Femur (tissue), 1 donor: ENCODE measurements around the gene SMCR8.
"Not testable (repeated sequence)": the region's sequence is repeated elsewhere in the genome, so short reads cannot be mapped to it uniquely, and the experiment has no call there.

ENCODE experiments used
- DNase-seq: peaks from one replicate; pipeline ENCODE4 v3.0.0-alpha.2; 2017

The SMCR8 gene

GRCh38 chr17:18318117-18318516, 3.0 kb downstream of the SMCR8 start:
- no peak for DNase-seq

DNA sequence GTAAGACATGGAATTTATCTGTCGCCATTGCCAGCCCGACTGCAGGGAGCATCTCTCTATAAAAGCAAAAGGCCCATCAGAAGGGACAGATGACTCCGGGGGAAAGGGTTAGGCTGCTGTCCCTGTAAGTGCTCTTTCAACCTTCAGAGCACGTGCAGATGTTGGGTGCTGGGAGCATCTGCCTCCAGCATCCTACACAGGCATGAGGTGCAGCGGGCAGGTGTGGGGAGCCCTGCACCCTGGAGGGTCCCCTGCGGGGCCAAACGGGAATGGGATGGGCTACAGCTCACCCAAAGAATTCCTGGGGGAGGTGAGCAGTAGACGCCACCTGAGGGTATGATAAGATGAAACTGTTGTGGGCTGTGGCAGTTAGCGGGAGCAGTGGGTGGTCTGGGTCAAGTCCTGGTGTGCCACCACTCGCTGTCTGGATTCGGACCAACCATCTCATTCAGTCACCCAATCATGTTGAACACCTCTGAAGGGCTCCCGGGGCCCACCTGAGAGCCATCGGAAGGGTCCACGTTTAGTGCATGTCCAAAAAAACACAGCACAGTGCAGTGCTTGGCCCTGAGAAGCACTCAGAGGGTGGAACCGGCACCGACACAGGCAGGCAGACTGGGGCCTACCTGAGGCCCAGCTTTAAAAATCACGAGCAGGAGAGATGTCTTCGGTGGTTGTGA, 3.8 kb downstream of the SMCR8 start:
- DNase-seq = no peak

- DNase-seq = no peak
Observed at GRCh38 chr17:18319604-18320256, 4.6 kb downstream of the SMCR8 start.

GRCh38 chr17:18320301-18320700, 5.2 kb downstream of the SMCR8 start:
- no peak for DNase-seq

DNA sequence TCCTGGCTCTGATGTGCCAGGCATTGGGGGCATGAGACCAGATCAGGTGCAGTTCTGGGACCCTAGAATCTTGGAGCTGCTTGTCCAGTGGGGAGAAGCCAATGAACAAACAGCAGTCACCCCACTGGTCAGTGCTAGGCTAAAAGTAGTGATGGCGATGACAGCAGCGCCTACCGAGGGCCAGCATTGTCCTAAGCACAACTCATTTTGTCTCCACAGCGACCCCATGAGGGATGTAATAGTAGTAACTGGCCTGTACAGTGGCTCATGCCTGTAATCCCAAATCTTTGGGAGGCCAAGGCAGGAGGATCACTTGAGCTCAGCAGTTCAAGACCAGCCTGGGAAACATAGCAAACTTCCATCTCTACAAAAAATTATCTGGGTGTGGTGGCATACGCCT, 6.2 kb downstream of the SMCR8 start:
- no peak for DNase-seq

DNA sequence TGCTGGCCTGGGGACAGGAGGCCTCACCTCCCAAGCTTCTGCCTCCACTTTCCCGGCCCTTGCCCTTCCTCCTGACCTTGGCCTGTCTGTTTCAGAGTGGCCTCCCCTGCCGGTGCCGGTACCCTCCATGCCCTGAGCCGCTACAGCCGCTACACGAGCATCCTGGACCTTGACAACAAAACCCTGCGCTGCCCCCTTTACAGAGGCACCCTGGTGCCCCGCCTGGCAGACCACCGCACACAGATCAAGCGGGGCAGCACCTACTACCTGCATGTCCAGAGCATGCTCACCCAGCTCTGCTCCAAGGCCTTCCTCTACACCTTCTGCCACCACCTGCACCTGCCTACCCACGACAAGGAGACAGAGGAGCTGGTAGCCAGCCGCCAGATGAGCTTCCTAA, 7.4 kb downstream of the SMCR8 start:
- no peak for DNase-seq

- DNase-seq = no peak
Observed at GRCh38 chr17:18323007-18323406, 7.9 kb downstream of the SMCR8 start.

GRCh38 chr17:18323507-18324139, 8.5 kb downstream of the SMCR8 start:
- no peak for DNase-seq

GRCh38 chr17:18324140-18325050, 9.3 kb downstream of the SMCR8 start:
- DNase-seq = no peak

DNA sequence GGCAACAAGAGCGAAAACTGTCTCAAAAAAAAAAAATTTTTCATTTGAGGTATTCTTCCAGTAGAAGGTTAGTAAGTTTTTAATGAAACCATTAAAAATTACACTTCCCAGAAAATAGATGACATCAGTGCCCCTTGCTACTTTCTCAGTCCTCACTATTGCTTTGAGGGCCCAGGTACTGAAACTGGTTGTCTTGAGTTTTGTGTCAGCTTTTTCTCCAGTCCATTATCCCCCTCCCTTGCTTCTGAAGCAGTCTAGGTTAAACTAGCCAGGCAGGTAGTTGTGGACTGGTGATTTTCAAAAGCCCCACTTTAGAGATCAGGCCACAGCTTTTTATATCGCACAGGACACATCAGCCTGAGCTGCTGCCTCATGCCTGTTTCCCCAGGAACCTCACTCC, 10.9 kb downstream of the SMCR8 start:
- no peak for DNase-seq

GRCh38 chr17:18326572-18326971, 11.5 kb downstream of the SMCR8 start:
- no peak for DNase-seq

DNA sequence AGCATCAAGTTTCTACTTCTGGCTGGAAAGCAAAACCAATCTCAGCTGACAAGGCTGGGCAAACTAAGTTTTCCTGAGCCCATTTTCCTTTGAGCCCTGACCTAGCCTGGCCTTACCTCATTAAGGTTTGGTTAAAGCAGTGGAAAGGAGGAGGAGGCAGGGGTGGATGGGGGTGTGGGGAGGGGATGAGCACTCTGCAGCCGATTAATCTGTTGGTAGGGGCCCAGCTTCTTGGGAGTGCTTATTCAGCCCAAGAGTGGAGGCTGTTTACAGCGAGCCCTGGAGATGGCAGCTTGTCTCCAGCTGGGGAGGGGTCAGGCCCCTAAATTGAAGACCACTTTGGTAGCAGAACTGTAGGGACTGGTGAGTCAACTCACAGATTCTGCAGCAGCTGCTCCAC, 12.0 kb downstream of the SMCR8 start:
- DNase-seq = no peak

- DNase-seq = no peak
Observed at GRCh38 chr17:18327556-18327955, 12.5 kb downstream of the SMCR8 start.

DNA sequence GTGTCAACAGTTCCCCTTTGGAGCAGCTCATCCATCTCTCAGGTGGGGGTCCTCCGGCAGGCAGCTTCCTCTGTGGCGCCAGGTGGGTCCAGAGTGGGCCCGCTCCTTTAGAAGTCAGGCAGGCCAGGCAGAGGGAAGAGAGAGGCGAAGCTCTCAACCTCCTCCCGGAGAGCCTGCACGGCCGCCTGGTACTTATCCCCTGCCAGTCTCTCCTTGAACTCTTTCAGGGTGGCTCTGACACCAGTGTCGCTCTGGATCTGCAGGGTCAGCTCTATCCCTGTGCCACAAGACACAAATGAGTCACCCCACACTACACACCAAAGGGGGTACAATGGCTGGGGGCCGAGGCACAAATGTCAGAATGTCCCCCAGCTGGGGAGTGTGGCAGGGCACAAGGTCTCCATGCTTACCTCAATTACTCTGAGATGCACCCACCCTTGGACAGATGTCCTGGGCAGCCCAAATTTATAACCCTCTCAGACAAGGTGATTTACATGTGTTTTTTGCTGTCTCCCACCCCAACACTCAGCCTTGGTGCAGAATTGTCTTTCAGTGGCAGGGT, 13.6 kb downstream of the SMCR8 start:
- DNase-seq = no peak

DNA sequence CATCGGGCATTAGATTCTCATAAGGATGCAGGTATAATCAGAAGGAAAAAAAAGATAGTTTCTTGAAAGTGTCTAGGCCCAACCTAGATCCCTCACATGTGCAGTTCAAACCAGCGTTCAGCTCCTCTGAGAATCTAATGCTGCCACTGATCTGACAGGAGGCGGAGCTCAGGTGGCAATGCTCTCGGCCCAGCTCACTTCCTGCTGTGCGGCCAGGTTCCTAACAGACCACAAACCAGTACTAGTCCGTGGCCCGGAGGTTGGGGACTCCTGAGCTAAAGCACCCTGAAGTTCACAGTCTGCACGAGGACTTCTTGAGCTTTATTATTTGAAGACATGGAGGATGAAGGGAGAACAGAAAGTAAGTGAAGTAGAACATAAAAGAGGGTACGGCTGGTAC, 16.8 kb downstream of the SMCR8 start:
- DNase-seq = no peak

- no peak for DNase-seq
Observed at GRCh38 chr17:18332909-18333489, 17.9 kb downstream of the SMCR8 start.

GRCh38 chr17:18338158-18338557, 23.1 kb downstream of the SMCR8 start:
- DNase-seq = not testable (repeated sequence)

DNA sequence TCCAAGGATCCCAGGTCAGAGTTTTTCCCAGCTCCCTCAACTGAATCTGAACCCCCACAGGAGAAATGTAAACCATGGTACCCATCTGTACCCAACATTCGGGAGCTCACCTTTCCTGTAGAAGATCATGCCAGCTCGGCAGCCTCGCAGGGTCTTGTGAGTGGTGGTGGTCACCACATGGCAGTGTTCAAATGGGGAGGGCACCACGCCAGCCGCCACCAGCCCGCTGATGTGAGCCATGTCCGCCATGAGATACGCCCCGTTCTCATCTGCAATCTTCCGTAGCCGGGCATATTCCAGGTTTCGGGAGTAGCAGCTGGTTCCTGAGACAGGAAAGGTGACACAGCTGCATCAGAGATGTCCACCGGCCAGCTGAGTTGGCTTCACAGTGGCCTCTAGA, 24.8 kb downstream of the SMCR8 start:
- no peak for DNase-seq

DNA sequence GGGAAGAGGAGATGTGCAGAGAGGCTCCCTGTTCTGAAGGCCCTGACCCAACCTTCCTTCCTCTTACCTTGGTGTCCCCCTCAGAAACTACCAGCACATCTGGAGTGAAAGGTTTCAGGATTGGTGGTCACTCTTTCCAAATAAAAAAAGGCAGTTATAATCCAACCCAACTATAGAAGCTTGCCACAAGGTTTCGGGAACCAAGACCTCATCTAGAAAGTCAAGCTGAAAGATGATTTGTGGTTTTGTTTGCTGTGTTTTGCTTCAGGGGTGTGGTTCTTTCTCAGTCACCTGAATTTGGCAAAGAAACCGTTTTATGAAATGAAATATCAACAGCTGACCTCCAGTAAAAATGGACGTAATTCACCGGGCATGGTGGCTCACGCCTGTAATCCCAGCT, 28.9 kb downstream of the SMCR8 start:
- DNase-seq = no peak

- no peak for DNase-seq
Observed at GRCh38 chr17:18353541-18353940, 38.4 kb downstream of the SMCR8 start.

DNA sequence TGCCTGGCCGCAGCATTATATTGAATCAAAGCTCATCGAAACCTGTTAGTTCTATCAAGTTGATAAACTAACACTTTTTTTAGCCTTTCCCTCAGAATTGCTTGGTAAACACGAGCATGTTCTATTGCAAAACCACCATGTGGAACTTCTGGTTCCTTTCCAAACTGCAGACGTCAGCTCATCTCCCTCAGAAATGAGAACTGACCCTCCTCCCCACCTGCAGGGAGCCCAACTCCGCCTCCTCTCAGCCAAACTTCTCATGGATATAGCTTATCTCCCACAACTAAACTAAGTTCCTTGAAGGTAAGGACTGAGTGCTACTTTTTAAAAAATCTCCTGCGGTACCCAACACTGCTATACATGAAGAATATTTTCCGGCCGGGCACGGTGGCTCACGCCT, 41.5 kb downstream of the SMCR8 start:
- DNase-seq = no peak

DNA sequence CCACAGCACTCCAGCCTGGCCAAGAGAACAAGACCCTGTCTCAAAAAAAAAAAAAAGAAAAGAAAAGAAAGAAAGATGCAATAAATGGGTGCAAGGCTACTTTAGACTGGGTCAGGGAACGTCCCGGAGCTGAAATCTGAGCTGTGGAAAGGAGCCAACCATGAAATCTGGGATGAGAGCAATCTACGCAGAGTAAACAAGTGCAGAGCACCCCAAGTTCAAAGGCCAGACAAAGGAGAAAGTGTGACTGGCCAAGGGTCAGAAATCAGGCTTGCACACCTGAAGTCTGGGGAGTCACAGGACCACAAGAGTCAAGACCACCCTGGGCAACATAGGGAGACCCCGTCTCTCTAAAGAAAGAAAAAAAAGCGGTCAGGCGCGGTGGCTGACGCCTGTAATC, 45.4 kb downstream of the SMCR8 start:
- DNase-seq = no peak
